Stimulated activated CD8-positive, alpha-beta memory T cell treated with anti-CD3 and anti-CD28 coated beads, Interleukin-15, amount 100 ng/mL, for 1 hour (primary cell): ENCODE results near the gene DYNLT4.
"Not testable (repeated sequence)": the region's sequence is repeated elsewhere in the genome, so short reads cannot be mapped to it uniquely, and the experiment has no call there.

Source experiments
- DNase-seq: peaks from one replicate; pipeline ENCODE4 v3.0.0-alpha.2; 2020; ENCODE audit warnings: low read depth

Gene DYNLT4

DNA sequence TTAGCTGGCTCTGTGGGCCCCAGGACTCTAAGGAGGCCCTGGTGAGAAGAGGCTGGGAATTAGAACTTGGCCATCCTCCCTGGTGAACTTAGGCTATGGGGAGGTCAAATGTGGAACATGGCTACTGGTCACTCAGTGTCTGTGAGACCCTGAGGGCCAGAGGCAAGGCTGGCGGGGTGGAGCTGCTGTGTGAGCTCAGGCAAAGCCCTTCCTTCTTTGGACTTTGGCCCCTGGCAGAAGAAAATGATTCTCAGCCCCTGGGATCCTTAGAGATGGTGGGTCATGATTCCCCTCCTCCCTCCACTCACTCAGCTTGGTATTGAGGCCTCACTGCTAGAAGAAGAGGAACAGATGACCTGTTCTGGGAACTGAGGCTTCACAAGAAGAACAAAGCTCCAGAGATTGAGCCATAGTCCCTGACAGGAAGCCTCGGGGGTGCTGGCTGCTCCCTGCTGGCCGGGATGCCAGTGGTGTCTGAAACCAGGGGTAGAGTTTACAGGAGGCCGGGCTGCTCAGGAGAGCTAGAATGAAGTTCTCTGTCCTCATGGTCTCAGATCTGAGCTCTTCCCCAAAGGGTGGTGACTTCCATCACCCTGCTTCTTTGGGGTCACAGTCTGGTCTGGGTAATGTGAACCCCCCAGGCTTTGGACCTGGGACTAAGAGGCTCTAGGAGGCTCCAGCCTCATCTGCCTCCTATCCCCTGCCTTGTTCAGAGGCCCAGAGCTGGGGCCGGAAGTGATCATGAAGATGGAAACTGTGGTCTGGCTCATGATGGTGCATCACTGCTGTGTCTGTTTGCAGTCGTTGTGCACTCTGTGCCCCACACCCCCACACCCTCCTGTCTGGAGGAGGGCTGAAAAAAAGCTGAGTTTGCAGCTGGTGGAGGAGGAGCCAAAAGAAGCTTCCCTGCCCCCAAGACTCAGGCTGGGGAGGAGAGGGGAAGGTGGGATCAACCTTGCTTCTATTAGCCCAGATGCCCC is 2.1 kb upstream of the DYNLT4 start:
- peak; percentile 69 for DNase-seq

DNA sequence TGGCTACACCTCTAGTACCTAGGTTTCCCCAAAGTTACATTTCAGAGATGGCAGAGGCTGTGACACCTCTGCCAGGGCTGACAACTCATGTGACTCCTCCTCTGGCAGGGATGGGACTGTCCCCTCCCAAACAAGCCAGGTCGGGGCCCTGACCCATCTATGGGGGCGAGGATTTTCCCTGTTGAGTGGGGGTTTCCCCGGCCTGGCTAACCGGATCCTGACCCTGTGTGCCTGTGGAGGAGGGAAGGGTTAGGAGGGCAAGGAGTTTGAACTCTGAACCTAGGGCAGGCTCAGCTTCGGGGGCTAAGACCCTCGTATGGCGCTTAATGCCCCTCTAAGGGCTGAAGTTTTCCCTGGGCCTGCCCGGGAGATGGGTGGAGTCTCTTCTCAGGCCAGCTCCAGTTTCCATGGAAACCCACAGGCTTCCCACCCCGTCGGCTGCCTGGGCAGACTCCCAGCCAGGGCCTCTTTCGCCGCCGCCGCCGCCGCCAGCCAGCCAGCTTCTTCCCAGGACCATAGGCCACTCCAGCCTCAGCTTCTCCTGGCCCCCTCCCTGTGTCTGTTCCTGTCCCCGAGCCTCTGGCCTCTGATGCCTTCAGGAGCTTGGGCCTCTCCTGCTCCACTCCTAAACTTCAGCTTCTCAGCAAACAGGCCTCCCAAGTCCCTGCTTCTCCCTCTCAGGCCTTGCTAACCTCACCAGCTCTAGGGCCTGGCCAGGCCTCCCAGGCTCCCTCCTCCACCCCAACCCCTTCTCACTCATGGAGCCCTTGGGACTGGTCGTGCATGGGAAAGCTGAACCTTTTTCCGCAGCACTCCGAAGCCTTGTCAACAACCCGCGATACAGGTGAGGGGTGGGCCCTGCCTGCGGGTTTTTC is 1.1 kb upstream of the DYNLT4 start, which contains the start of gene BTBD19:
BTBD19 (plus strand) TSS at position 461 of the 875 bp plus-strand sequence; CDS start at position 759, 298 bp downstream.
- no peak for DNase-seq

DNA sequence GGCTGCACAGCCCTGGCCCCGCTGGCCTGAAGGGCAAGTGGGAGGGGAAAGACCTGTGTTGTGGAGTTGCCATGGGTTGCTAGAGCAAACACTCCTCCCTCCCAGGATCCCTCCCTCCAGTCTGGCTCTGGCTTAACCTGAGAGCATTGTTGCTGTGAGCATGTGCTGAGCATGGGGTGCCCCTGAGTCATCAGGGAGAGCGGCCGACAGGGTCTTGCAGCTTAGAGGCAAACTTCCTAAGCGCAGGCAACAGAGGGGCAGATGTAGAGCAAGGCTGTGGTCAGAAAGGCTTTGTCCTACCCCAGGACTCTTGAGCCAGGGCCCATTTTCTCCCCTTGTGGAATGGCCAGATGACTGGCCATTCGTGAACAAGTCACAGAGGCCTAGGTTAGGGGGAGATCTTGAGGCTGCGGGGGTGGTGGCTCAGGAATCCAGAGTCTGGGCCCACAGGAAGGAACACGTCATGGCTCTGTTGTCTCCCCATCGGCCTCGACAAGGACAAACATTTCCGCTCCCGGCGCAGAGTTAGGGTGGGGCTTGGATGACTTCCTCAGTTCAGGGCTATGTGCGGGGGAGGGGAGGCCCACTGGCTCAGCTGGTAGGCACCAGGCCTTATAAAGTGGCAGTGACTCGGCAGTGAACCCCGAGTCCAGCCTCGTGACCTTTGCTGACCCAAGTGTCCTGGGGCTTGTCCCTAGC is 362 bp upstream of the DYNLT4 start:
- peak; percentile 73 for DNase-seq

DNA sequence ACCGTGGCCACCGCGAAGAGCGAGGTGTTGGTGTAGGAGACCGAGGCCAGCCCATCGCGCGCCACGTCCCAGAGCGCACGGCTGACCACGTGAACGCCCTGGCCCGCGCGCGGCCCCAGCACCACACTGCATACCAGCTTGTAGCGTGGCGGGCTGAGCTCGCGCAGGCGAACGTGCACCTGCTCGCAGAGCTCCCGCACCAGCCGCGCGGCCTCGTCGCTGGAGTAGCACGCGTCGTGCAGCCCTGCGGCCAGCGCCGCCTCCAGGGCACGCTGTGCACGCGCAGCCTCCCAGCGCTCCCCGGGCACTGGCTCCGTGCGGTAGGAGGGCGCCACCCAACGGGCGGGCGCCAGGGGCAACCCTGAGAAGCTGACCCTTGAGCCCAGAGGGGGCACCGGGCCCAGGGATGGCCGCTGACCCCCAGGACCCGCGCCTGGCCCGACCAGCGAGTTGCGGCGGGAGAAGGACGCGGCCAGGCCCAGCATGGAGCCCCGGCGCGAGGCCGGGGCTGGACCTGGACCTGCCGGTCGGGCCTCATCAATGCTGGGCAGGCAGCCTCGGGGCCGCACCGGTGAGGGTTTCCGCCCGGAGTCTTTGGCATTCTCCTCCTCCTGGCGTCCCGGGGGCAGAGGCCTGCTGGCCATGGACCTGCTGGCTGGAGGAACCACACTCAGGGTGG is 987 bp downstream of the DYNLT4 start:
- DNase-seq = no peak

DNA sequence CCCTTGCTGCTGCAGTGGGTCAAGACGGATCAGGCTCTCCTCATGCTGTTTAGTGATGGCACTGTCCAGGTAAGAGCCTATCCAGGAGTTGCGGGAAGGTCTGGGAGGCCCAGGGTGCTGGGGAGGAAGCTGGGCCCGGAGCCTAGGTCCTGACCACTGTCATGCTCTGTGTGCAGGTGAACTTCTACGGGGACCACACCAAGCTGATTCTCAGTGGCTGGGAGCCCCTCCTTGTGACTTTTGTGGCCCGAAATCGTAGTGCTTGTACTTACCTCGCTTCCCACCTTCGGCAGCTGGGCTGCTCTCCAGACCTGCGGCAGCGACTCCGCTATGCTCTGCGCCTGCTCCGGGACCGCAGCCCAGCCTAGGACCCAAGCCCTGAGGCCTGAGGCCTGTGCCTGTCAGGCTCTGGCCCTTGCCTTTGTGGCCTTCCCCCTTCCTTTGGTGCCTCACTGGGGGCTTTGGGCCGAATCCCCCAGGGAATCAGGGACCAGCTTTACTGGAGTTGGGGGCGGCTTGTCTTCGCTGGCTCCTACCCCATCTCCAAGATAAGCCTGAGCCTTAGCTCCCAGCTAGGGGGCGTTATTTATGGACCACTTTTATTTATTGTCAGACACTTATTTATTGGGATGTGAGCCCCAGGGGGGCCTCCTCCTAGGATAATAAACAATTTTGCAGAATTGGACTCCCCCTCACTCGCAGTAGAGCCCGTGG is 1.7 kb downstream of the DYNLT4 start:
- DNase-seq = no peak

DNA sequence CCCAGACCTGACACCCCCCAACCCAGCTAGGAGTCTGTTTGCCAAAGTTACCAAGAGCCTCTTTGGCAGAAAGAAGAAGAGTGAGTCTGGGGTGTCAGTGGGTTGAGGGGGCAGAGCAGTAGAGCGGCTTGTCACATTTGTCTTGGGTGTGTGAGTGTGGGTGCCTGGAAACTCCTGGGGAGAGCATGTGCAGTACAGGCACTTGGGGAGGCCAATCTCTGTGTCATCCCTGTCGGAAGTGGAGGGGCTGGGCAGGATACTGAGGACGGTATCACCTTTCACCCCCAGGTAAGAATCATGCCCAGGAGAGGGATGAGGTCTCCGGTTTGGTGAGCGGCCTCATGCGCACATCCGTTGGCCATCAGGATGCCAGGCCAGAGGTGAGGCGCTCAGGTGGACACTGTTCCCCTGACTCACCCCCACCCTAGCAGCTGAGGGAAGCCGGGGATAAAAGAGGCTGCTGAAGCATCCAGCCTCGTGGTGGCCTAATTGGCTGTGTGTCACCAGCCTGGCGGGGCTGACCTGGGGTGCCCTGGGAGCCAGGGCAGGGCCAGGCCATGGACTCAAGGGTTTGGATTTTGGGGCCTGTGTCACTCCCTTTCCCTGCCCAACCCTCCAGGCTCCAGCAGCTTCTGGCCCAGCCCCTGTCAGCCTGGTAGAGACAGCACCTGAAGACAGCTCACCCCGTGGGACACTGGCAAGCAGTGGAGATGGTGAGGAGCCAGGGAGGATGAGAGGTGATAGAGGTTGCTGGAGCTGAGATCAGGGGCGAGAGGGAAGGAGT is 3.6 kb downstream of the DYNLT4 start:
- no peak for DNase-seq

DNA sequence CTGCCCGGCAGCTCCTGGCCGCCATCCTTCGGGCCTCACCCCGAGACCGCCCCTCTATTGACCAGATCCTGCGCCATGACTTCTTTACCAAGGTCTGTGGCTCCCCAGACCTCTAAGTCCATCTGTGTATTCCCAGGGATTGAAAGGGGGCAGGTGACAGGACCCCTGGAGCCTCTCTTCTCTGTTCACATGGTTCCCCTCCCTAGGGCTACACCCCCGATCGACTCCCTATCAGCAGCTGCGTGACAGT is 4.2 kb downstream of the DYNLT4 start:
- DNase-seq = no peak

DNA sequence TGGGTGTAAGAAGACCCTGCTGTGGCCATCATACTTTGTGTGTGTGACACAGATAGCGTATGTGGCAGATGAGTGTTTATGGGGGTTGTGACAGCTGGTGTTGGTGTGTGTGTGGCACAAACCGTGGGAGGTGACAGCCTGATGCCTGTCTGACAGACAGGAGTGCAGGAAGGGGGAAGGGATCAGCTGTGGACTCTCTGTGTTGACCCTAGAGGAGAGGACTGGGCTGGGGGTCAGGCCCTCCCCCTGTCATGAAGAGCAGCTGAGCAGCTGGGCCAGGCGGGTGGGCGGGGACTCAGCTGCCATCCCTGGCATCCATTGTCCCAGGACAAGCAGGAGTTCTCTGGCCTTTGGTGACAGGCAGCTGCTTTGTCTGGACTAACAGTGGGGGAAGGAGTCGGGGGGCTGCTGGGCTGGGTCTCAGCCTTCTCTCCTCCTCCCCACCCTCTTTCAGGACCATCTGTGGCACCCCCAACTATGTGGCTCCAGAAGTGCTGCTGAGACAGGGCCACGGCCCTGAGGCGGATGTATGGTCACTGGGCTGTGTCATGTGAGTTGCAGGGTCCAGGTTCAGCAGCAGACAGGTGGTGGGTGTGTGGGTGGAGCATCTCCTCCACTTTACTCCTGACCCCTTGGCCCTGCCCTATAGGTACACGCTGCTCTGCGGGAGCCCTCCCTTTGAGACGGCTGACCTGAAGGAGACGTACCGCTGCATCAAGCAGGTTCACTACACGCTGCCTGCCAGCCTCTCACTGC is 4.7 kb downstream of the DYNLT4 start:
- DNase-seq = no peak

DNA sequence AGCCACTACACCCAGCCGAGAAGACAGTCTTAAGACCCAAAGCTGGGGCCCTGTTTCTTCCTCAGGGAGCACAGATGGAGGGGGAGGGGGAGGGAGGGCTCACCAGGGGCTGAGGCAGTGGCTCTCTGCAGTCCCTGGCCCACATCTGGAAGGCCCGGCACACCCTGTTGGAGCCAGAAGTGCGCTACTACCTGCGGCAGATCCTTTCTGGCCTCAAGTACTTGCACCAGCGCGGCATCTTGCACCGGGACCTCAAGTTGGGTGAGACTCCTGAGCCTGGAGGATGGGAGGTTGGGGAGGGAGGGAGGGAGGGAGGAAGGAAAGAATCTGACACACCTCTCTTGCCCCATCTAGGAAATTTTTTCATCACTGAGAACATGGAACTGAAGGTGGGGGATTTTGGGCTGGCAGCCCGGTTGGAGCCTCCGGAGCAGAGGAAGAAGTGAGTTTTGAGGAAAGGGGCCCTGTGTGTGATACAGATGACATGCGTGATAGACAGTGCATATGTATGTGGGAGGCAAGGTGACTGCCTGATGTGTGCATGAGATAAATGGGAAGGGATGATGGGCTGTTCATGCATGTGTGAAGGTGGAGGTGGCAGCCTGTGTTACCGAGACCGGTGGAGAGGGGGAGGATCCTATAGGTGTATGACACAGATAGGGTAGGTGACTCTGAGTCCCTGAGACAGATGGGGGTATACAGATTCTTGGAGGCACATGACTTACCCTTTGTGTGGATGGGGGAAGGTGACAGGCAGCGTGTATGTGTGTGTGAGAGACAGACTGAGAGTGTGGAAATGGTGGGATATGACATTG is 5.5 kb downstream of the DYNLT4 start:
- no peak for DNase-seq

DNA sequence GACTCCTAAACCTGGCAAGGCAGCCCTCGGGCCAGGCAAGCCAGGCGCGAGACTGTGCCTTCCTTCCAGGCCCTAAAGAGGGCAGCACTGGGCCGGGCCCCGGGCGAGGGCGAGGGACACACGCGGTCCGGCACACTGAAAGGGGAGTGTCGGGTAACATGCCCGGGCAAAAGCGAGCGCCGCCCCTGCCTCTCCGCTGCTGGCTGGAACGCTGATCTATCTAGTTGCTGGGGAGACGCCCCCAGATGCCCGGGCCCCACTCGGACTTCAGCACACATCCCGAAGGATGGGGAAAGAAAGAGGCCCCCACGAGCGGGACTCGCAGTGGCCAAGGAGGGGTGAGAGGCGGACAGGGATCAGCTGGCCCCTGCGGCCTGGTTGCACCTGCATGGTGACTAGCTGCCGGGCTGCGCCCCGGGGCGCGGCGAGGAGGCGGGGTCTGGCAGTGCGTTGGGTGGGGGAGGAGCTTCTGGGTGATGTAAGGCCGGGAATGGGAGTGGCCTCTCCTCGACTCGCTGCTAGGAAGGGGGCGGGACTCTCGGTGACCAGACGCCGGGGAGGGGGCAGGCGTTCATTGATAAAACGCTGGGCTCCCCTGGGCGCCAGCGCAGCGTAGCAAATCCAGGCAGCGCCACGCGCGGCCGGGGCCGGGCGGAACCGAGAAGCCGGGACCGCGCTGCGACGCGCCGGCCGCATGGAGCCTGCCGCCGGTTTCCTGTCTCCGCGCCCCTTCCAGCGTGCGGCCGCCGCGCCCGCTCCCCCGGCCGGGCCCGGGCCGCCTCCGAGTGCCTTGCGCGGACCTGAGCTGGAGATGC is 7.2 kb downstream of the DYNLT4 start, which contains the start of gene PLK3:
PLK3 (plus strand) TSS at position 608 of the 815 bp plus-strand sequence; CDS start at position 695, 87 bp downstream.
- DNase-seq = peak; percentile 96

DNA sequence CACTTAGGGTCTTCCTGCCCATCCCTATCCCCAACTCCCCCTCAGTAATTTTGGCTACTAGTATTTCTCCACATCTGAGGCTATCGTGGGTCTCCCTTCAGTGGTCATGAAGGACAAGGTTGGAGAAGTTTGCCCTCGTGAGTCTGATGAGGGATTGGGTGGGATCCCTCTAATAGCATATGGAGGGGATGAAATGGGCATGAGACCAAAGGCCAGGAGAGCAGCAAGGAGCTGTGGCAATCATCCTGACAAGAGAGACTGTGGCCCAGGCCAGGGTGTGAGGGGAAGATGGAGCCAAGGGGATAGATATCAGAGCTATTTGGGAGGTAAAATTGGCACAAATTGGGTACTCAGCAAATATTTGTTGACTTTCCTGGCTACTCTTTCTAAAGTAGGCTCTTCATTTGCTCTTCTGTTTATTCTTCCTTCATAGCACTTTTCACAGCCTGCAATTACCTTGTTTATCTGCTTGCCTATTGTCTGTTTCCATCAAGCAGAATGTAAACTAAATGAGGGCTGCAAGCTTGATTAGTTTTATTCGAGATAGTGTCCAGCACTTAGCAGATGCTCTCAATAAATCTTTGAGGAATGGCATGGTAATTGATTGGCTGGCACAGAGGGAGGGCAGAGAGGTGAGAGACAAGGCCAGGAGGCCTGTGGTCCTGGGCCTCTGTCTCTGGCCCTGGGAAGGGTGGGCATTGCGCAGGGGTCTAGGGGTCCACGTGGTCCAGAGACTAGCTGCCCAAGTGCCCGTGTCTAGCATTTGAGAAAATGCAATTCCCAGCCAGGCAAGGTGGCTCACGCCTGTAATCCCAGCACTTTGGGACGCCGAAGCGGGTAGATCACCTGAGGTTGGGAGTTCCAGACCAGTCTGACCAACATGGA is 8.4 kb downstream of the DYNLT4 start:
- no peak for DNase-seq

DNA sequence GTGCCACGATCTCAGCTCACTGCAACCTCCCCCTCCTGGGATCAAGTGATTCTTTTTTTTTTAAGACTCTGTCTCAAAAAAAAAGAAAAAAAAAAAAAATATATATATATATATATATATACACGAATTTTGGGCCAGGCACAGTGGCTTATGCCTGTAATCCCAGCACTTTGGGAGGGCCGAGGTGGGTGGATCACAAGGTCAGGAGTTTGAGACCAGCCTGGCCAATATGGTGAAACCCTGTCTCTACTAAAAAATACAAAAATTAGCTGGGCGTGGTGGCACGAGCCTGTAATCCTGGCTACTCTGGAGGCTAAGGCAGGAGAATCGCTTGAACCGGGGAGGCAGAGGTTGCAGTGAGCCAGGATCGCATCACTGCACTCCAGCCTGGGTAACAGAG is 9.3 kb downstream of the DYNLT4 start:
- DNase-seq = not testable (repeated sequence)

DNA sequence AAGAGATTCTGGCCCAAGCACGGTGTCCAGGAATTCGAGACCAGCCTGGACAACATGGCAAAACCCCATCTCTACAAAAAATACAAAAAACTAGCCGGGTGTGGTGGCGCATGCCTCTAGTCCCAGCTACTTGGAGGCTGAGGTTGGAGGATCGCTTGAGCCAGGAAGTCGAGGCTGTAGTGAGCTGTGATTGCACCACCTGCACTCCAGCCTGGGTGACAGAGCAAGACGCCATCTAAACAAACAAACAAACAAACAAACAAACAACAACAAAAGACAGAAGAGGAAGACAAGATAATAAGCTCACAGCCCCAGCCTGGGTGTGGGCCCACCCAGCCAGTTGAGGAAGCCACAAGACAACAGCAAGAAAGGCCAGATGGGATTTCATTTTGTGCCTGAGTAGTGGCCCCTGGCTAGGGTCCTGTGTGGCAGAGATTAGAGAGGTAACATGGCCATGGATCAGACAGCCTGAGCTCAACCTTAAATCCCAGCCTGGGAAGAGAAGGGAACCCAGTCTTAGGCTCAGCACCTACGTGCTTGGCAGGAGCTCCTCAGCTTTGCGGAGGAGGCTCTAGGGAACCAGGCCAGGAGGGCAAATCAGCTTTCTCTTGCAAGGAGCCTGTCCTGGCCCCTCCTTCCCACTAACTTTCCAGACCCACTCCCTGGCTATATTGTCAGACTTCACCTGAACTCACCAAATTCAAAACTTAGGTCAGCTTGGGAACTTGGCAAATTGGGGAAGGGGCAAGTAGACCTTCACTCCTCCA is 14.2 kb downstream of the DYNLT4 start:
- DNase-seq = no peak

DNA sequence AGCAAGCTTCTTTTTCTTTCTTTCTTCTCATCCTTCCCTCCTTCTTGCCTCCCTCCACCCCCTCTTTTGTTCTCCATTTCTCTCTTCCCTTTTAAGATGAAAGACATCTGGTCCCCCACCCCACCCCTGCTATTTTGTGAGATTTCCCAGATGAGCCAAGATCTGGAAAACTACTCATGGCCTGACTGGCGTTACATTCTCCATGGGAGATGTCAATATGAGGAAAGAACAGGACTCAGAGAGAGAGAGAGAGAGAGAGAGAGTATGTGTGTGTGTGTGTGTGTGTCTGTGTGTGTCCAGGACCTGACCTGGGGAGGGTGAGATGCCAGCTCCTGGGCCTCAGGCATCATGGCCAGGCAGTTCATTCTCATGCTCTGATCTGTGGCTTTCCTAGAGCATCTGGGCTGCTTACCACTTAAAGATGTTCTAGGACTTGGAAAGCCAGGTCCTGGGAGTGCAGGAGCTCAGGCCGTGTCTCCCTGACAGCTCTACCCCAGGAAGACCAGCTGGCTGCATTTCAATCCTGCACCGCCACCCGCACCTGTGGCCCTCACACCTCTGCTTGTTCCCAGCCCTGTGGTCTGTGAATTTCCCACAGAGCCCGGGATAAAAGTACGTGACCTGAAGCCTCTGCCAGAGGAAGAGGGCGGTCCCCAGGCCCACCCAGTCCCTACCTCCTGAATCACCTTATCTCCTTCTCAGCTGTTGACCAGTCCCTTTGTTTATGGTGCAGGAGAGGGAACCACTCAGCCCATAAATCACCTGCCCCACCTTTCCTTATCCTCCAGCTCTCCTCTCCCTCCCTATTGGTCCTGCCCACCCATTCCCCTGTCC is 16.0 kb downstream of the DYNLT4 start:
- no peak for DNase-seq
